Measurements from ENCODE around the gene PDCD4.

GRCh38 chr10:110946496-110946895 is 74.8 kb downstream of the PDCD4 start:
- no peak for TF ChIP-seq CTCF (IDR thresholded peaks at IDR 0.05)
- TF ChIP-seq ZFX (IDR thresholded peaks at IDR 0.05; ENCODE audit: borderline replicate concordance), result no peak

All from 22Rv1 (cell line).